Gastrocnemius medialis (tissue), 4 donors: Measurements from ENCODE around the gene PRKACA. TPM values are rescaled to one million over a fixed set of nuclear protein-coding genes. Genes with fewer than 3 reads are reported as not detected.
A peak's percentile ranks its signal among the peaks of the same experiment; 100 is the strongest.

Experiments
- ATAC-seq, 2 donors: fragments of 150-250 bp; one replicate each; pipeline ENCODE4 v1.9.1; 2016
- DNase-seq, 2 donors: peaks; one replicate each; pipeline ENCODE4 v3.0.0-alpha.2; 2019
- H3K27ac ChIP-seq, 4 donors: fragments of 200-600 bp; sonication (generic); 1 replicate in 1 of 4; 2 replicates in 3 of 4; pipeline ENCODE4 v1.5.1; 2016 to 2018; ENCODE audit warnings: mild to moderate bottlenecking in 2 of 4, moderate library complexity in 1 of 4
- H3K27me3 ChIP-seq, 3 donors: fragments of 200-600 bp; sonication (generic) in 2 of 3; 1 replicate in 1 of 3; 2 replicates in 2 of 3; pipeline versions ENCODE4 v1.5.1 to v1.6.0; 2016 to 2019; ENCODE audit warnings: mild to moderate bottlenecking in 1 of 3, moderate library complexity in 1 of 3
- H3K36me3 ChIP-seq, 2 donors: fragments of 200-600 bp; sonication (generic) in 1 of 2; one replicate each; pipeline ENCODE4 v1.5.1; 2017 to 2018
- H3K4me1 ChIP-seq, 2 donors: fragments of 200-600 bp; sonication (generic) in 1 of 2; one replicate each; pipeline ENCODE4 v1.5.1; 2016 to 2017; ENCODE audit warnings: mild to moderate bottlenecking in 2 of 2
- H3K4me3 ChIP-seq, 4 donors: fragments of 200-600 bp; sonication (generic) in 3 of 4; 1 replicate in 1 of 4; 2 replicates in 3 of 4; pipeline ENCODE4 v1.5.1; 2016 to 2019; ENCODE audit warnings: mild to moderate bottlenecking in 2 of 4
- H3K9me3 ChIP-seq, 3 donors: fragments of 200-600 bp; sonication (generic) in 2 of 3; 1 replicate in 1 of 3; 2 replicates in 2 of 3; pipeline ENCODE4 v1.5.1; 2016 to 2019
- POLR2A ChIP-seq, 2 donors: fragments of 450-650 bp; IDR thresholded peaks; one replicate each; pipeline ENCODE4 v1.6.1; 2017; ENCODE audit warnings: antibody characterized with exemption in 2 of 2, mild to moderate bottlenecking in 2 of 2, moderate library complexity in 2 of 2
- in situ Hi-C, 4 donors: fragments of 200-750 bp; cut with MboI; loops; one replicate each; pipeline versions ENCODE4 v1.15.0 to v1.8.0; 2017; ENCODE audit warnings: low sequenced_read_pairs in 4 of 4
- intact Hi-C: fragments of 100-400 bp; cut with DNase I; formaldehyde crosslinking; loops from one replicate; pipeline ENCODE4 v1.15.1; 2023; ENCODE audit warnings: low total_unique reads
- total RNA-seq, 4 donors: library from RNA; depleted of rRNA; stranded (reverse); fragments of >200 nt; gene quantifications; one replicate each; pipeline versions ENCODE4 v1.1.0 to v1.2.3, GENCODE V29; 2016
- TF ChIP-seq, protein P1 (sequence below), 5 experiments: fragments of 450-650 bp in 3 of 5; fragments of 200-600 bp in 2 of 5; sonication (generic) in 2 of 5; IDR thresholded peaks in 4 of 5; conservative IDR thresholded peaks in 1 of 5; 1 replicate in 4 of 5; 2 replicates in 1 of 5; pipeline ENCODE4 v1.5.1; 2016 to 2019; ENCODE audit warnings: antibody characterized with exemption in 5 of 5, mild to moderate bottlenecking in 3 of 5, moderate library complexity in 3 of 5

The PRKACA gene
- total RNA-seq, 4 donors from 2014 or later = 74.7 to 180 (median 147) TPM

DNA sequence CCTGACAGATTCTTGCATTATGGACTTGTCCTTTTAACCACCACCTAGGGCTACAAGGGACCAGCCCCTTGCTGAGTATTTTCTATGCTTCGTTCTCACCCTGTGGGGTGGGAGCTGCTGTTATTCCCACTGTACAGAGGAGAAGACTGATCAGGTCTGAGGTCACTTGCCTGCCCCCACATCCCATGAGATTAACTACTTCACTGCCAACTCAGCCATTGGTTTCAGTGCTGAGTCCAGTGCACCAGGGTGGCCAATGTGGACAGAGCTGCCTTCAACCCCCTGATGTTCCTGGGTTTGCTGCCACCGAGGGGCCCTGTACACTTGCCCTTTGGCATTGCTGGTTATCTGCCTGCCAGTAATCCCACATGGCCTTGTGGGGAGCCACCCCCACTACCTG lies 6.9 kb downstream of the PRKACA start:
- in situ Hi-C loops = no loop called here
- peaks cover 55 to 78% of the 10 kb centered on the region in 2 donors for H3K4me1 ChIP-seq
- H3K36me3 ChIP-seq = peaks cover 0 to 10% of the 10 kb centered on the region in 2 donors
- H3K27ac ChIP-seq = peak overlapping the region; percentile 14 to 97 (median 95)
- no peak for ATAC-seq
- no peaks in the 10 kb centered on the region for H3K27me3 ChIP-seq
- TF ChIP-seq, protein P1, sequence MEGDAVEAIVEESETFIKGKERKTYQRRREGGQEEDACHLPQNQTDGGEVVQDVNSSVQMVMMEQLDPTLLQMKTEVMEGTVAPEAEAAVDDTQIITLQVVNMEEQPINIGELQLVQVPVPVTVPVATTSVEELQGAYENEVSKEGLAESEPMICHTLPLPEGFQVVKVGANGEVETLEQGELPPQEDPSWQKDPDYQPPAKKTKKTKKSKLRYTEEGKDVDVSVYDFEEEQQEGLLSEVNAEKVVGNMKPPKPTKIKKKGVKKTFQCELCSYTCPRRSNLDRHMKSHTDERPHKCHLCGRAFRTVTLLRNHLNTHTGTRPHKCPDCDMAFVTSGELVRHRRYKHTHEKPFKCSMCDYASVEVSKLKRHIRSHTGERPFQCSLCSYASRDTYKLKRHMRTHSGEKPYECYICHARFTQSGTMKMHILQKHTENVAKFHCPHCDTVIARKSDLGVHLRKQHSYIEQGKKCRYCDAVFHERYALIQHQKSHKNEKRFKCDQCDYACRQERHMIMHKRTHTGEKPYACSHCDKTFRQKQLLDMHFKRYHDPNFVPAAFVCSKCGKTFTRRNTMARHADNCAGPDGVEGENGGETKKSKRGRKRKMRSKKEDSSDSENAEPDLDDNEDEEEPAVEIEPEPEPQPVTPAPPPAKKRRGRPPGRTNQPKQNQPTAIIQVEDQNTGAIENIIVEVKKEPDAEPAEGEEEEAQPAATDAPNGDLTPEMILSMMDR (IDR thresholded peaks at IDR 0.05 in 4 of 5, conservative IDR thresholded peaks at IDR 0.05 in 1 of 5) = no peak
- TF ChIP-seq POLR2A (IDR thresholded peaks at IDR 0.05) = no peak
- intact Hi-C loops = no loop called here
- H3K9me3 ChIP-seq = no peaks in the 10 kb centered on the region
- DNase-seq = no peak
- H3K4me3 ChIP-seq = no peak overlapping the region

- peak; percentile 66 to 78 for ATAC-seq
- TF ChIP-seq, protein P1 (IDR thresholded peaks at IDR 0.05 in 4 of 5, conservative IDR thresholded peaks at IDR 0.05 in 1 of 5) = no peak
- no peak for TF ChIP-seq POLR2A (IDR thresholded peaks at IDR 0.05)
- Histone ChIP-seq H3K36me3 (peaks cover 0 to 28% of the 10 kb centered on the region in 2 donors), H3K4me1 (peaks cover 26 to 51% of the 10 kb centered on the region in 2 donors), H3K4me3 (peak overlapping the region in 1 of 4 donors; percentile 21), H3K9me3 (no peaks in the 10 kb centered on the region), H3K27ac (peak overlapping the region; percentile 79 to 97 (median 86)), H3K27me3 (no peaks in the 10 kb centered on the region)
- DNase-seq = peak in 1 of 2 donors; percentile 81
- in situ Hi-C loops = no loop called here
- intact Hi-C loops = loop anchor here (2.0 kb wide), 1 partner anchor 17 kb away; the partner anchor contains the start of gene SAMD1
These were observed 9.7 kb downstream of the PRKACA start for GRCh38 chr19:14107581-14108461.

- Histone ChIP-seq H3K4me3 (no peak overlapping the region), H3K4me1 (peaks cover 25 to 41% of the 10 kb centered on the region in 2 donors)
- in situ Hi-C loops = no loop called here
These were observed 10.7 kb downstream of the PRKACA start for GRCh38 chr19:14106840-14107239.

GRCh38 chr19:14105680-14106079 lies 11.9 kb downstream of the PRKACA start:
- Histone ChIP-seq H3K27ac (peak overlapping the region in 3 of 4 donors; percentile 79 to 97 (median 81)), H3K27me3 (no peaks in the 10 kb centered on the region), H3K4me3 (no peak overlapping the region), H3K4me1 (peaks cover 20 to 37% of the 10 kb centered on the region in 2 donors), H3K36me3 (peaks cover 0 to 47% of the 10 kb centered on the region in 2 donors), H3K9me3 (no peaks in the 10 kb centered on the region)
- DNase-seq (no peak), ATAC-seq (no peak)
- no peak for TF ChIP-seq POLR2A (IDR thresholded peaks at IDR 0.05)
- TF ChIP-seq, protein P1 (IDR thresholded peaks at IDR 0.05 in 4 of 5, conservative IDR thresholded peaks at IDR 0.05 in 1 of 5) = no peak
- in situ Hi-C loops = no loop called here
- intact Hi-C loops = loop anchor here (2.0 kb wide), 1 partner anchor 15 kb away; the partner anchor contains the start of gene SAMD1

More at GRCh38 chr19:14106840-14107239, 10.7 kb downstream of the PRKACA start:
- Histone ChIP-seq H3K27me3 (no peaks in the 10 kb centered on the region), H3K27ac (peak overlapping the region; percentile 79 to 97 (median 86)), H3K9me3 (no peaks in the 10 kb centered on the region), H3K36me3 (peaks cover 0 to 36% of the 10 kb centered on the region in 2 donors)
- intact Hi-C loops = loop anchor here (2.0 kb wide), 1 partner anchor 16 kb away; the partner anchor contains the start of gene SAMD1
- ATAC-seq (peak in 1 of 2 donors; percentile 7), DNase-seq (no peak)
- TF ChIP-seq, protein P1 (IDR thresholded peaks at IDR 0.05 in 4 of 5, conservative IDR thresholded peaks at IDR 0.05 in 1 of 5) = no peak
- no peak for TF ChIP-seq POLR2A (IDR thresholded peaks at IDR 0.05)
